DOHH2 (cell line): ENCODE measurements around the gene GALNS.

Experiments
- H3F3A ChIP-seq: fragments of 200-600 bp; sonication (generic), shearing (Covaris generic); 2 replicates; pipeline ENCODE4 v1.6.0; 2016; ENCODE audit warnings: antibody characterized with exemption, mild to moderate bottlenecking; ENCODE audit not compliant: control insufficient read depth, insufficient read depth
- H3K27ac ChIP-seq: fragments of 200-600 bp; sonication (generic); 2 replicates; pipeline ENCODE4 v1.5.1; 2014; ENCODE audit warnings: low read depth, mild to moderate bottlenecking, low read length, moderate library complexity
- H3K27me3 ChIP-seq: fragments of 200-600 bp; sonication (generic); 2 replicates; pipeline ENCODE4 v1.6.1; 2014; ENCODE audit warnings: mild to moderate bottlenecking, low read length, mixed read lengths; ENCODE audit not compliant: control insufficient read depth
- H3K36me3 ChIP-seq: fragments of 200-600 bp; sonication (generic); 2 replicates; pipeline ENCODE4 v1.6.1; 2014; ENCODE audit warnings: mild to moderate bottlenecking, low read length, moderate library complexity, mixed read lengths; ENCODE audit not compliant: control insufficient read depth
- H3K4me1 ChIP-seq: fragments of 200-600 bp; sonication (generic); 2 replicates; pipeline ENCODE4 v1.6.1; 2014; ENCODE audit warnings: mild to moderate bottlenecking, low read length, mixed read lengths; ENCODE audit not compliant: control insufficient read depth
- H3K4me2 ChIP-seq: fragments of 200-600 bp; sonication (generic); 2 replicates; pipeline ENCODE4 v1.6.0; 2014; ENCODE audit warnings: mild to moderate bottlenecking, low read length, moderate library complexity
- H3K4me3 ChIP-seq: fragments of 200-600 bp; sonication (generic); 2 replicates; pipeline ENCODE4 v1.5.1; 2014; ENCODE audit warnings: mild to moderate bottlenecking, low read length, mixed read lengths
- H3K79me2 ChIP-seq: fragments of 200-600 bp; sonication (generic); 2 replicates; pipeline ENCODE4 v1.6.1; 2014; ENCODE audit warnings: mild to moderate bottlenecking, low read length, mixed read lengths; ENCODE audit not compliant: control insufficient read depth
- H3K9me2 ChIP-seq: fragments of 200-600 bp; sonication (generic); replicated peaks from 2 replicates; pipeline ENCODE4 v1.6.1; 2014; ENCODE audit warnings: mild to moderate bottlenecking, low read length, mixed read lengths; ENCODE audit not compliant: control insufficient read depth
- H3K9me3 ChIP-seq: fragments of 200-600 bp; sonication (generic); 2 replicates; pipeline ENCODE4 v1.6.1; 2014; ENCODE audit warnings: antibody characterized with exemption, low read length, mixed read lengths; ENCODE audit not compliant: control insufficient read depth, insufficient read depth
- H4K20me1 ChIP-seq: fragments of 200-600 bp; sonication (generic); 2 replicates; pipeline ENCODE4 v1.6.0; 2014; ENCODE audit warnings: low read depth, mild to moderate bottlenecking, antibody characterized with exemption, low read length, moderate library complexity; ENCODE audit not compliant: control insufficient read depth, insufficient read depth
- CTCF ChIP-seq: fragments of 200-600 bp; sonication (generic); IDR thresholded peaks from one replicate; pipeline ENCODE4 v1.5.1; 2014; ENCODE audit warnings: antibody characterized with exemption, mild to moderate bottlenecking, low read depth, low read length; ENCODE audit not compliant: poor library complexity, severe bottlenecking
- EZH2phosphoT487 ChIP-seq: fragments of 200-600 bp; sonication (generic); IDR thresholded peaks from 2 replicates; pipeline ENCODE4 v1.6.1; 2017; ENCODE audit warnings: borderline replicate concordance, mild to moderate bottlenecking, antibody characterized with exemption, low read length, moderate library complexity, mixed read lengths

The GALNS gene

GRCh38 chr16:88855176-88855575, 1.6 kb downstream of the GALNS start:
- H3K36me3 ChIP-seq: peaks cover 14% of the 10 kb centered on the region
- H3K79me2 ChIP-seq: peaks cover 14% of the 10 kb centered on the region
- H3K4me1 ChIP-seq: peaks cover 30% of the 10 kb centered on the region
- no peaks in the 10 kb centered on the region for H3K9me2 ChIP-seq
- 0 out of 2 replicates have a peak overlapping the region, but pooled peaks have one; percentile 2 for H3K4me2 ChIP-seq
- no peaks in the 10 kb centered on the region for H3K9me3 ChIP-seq
- H3F3A ChIP-seq: peaks cover 7% of the 10 kb centered on the region
- no peak overlapping the region for H3K4me3 ChIP-seq
- H3K27me3 ChIP-seq: no peaks in the 10 kb centered on the region
- no peak for TF ChIP-seq CTCF
- TF ChIP-seq EZH2phosphoT487: no peak
- no peak overlapping the region for H3K27ac ChIP-seq
- no peaks in the 10 kb centered on the region for H4K20me1 ChIP-seq

- Histone ChIP-seq H3F3A (peaks cover 7% of the 10 kb centered on the region), H3K9me3 (no peaks in the 10 kb centered on the region), H3K9me2 (no peaks in the 10 kb centered on the region), H3K4me2 (0 out of 2 replicates have a peak overlapping the region, but pooled peaks have one; percentile 2), H3K27me3 (no peaks in the 10 kb centered on the region), H4K20me1 (no peaks in the 10 kb centered on the region), H3K79me2 (peaks cover 14% of the 10 kb centered on the region), H3K4me1 (peaks cover 28% of the 10 kb centered on the region), H3K27ac (no peak overlapping the region), H3K4me3 (no peak overlapping the region), H3K36me3 (peaks cover 7% of the 10 kb centered on the region; the same call in 1 of the 2 replicates)
- TF ChIP-seq CTCF: no peak
- TF ChIP-seq EZH2phosphoT487: no peak
Observed at GRCh38 chr16:88854306-88855111, 2.2 kb downstream of the GALNS start.

- H3F3A ChIP-seq: peaks cover 7% of the 10 kb centered on the region
- no peak for TF ChIP-seq CTCF
- no peak for TF ChIP-seq EZH2phosphoT487
- peaks cover 12% of the 10 kb centered on the region for H3K79me2 ChIP-seq
- H3K9me2 ChIP-seq: no peaks in the 10 kb centered on the region
- no peaks in the 10 kb centered on the region for H3K36me3 ChIP-seq
- no peaks in the 10 kb centered on the region for H3K9me3 ChIP-seq
- H3K4me3 ChIP-seq: no peak overlapping the region
- no peaks in the 10 kb centered on the region for H3K27me3 ChIP-seq
- H3K27ac ChIP-seq: no peak overlapping the region
- peaks cover 23% of the 10 kb centered on the region for H3K4me1 ChIP-seq
- no peak overlapping the region for H3K4me2 ChIP-seq
- H4K20me1 ChIP-seq: no peaks in the 10 kb centered on the region
Observed at GRCh38 chr16:88853325-88853941, 3.3 kb downstream of the GALNS start.
